Gastroesophageal sphincter (tissue), 4 donors: Measurements from ENCODE around the gene KRTAP3-2. TPM values are rescaled to one million over a fixed set of nuclear protein-coding genes. Genes with fewer than 3 reads are reported as not detected.

Experiments
- ATAC-seq: fragments of 150-250 bp; one replicate; pipeline ENCODE4 v1.9.1; 2016; ENCODE audit warnings: mild to moderate bottlenecking, moderate library complexity
- H3K27ac ChIP-seq, 4 donors: fragments of 200-600 bp; sonication (generic) in 3 of 4; 1 replicate in 3 of 4; 2 replicates in 1 of 4; pipeline ENCODE4 v1.5.1; 2016 to 2019
- H3K27me3 ChIP-seq: fragments of 200-600 bp; sonication (generic); one replicate; pipeline ENCODE4 v1.5.1; 2019
- H3K36me3 ChIP-seq, 2 donors: fragments of 200-600 bp; sonication (generic); one replicate each; pipeline ENCODE4 v1.5.1; 2019; ENCODE audit warnings: control low read depth in 1 of 2
- H3K4me1 ChIP-seq, 3 donors: fragments of 200-600 bp; sonication (generic); 1 replicate in 2 of 3; 2 replicates in 1 of 3; pipeline ENCODE4 v1.5.1; 2016 to 2019; ENCODE audit warnings: control low read depth in 2 of 3
- H3K4me3 ChIP-seq, 2 donors: fragments of 200-600 bp; sonication (generic); one replicate each; pipeline ENCODE4 v1.5.1; 2019; ENCODE audit warnings: mild to moderate bottlenecking in 1 of 2, moderate library complexity in 1 of 2
- H3K9me3 ChIP-seq, 3 donors: fragments of 200-600 bp; sonication (generic); one replicate each; pipeline ENCODE4 v1.5.1; 2017 to 2019; ENCODE audit warnings: control low read depth in 2 of 3
- EP300 ChIP-seq: sonication (generic); formaldehyde crosslinking; IDR thresholded peaks from one replicate; pipeline ENCODE4 v1.6.1; 2017; ENCODE audit warnings: antibody characterized with exemption, mild to moderate bottlenecking
- POLR2A ChIP-seq, 2 donors: fragments of 450-650 bp; IDR thresholded peaks; one replicate each; pipeline ENCODE4 v1.6.1; 2017; ENCODE audit warnings: antibody characterized with exemption in 2 of 2, mild to moderate bottlenecking in 2 of 2, moderate library complexity in 1 of 2
- POLR2AphosphoS5 ChIP-seq: sonication (generic); formaldehyde crosslinking; IDR thresholded peaks from one replicate; pipeline ENCODE4 v1.6.1; 2017; ENCODE audit warnings: antibody characterized with exemption
- WGBS, 2 donors: methylation state at CpG; one replicate each; pipeline ENCODE4 v1.1.5; 2018; ENCODE audit warnings: low coverage in 1 of 2; 5-methylcytosine and 5-hydroxymethylcytosine counted together
- total RNA-seq, 4 donors: library from RNA; depleted of rRNA; stranded (reverse); fragments of >200 nt; gene quantifications; one replicate each; pipeline ENCODE4 v1.1.0, GENCODE V29; 2016
- TF ChIP-seq, protein P1 (sequence below), 4 experiments: fragments of 200-600 bp in 2 of 4; fragments of 450-650 bp in 2 of 4; sonication (generic) in 1 of 4; IDR thresholded peaks; one replicate each; pipeline ENCODE4 v1.5.1; 2017 to 2019; ENCODE audit warnings: antibody characterized with exemption in 4 of 4, mild to moderate bottlenecking in 2 of 4, moderate library complexity in 2 of 4

Gene KRTAP3-2
- total RNA-seq, 4 donors from 2014 or later = not detected

DNA sequence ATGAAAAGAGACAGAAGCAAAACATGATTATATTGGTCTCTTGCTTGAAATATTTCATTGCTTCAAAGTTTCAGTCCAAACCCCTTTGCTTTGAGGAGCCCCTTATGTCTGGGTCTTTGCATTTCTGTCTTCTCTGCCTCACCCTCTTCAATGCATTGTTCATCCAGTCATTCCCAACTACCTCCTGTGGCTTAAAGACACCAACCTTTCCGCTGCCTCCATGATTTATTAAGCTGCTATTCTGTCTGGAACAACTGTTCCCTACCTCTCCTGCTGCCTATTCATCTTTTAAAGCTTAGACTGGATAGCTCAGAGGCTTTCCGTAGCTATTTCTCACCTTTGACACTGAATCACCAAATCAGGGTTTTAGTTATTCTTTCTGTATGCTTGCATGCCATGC is 2.3 kb downstream of the KRTAP3-2 start:
- peaks cover 45% of the 10 kb centered on the region for H3K27me3 ChIP-seq
- no peak for TF ChIP-seq EP300
- no peak for TF ChIP-seq POLR2A (IDR thresholded peaks at IDR 0.05)
- TF ChIP-seq, protein P1, sequence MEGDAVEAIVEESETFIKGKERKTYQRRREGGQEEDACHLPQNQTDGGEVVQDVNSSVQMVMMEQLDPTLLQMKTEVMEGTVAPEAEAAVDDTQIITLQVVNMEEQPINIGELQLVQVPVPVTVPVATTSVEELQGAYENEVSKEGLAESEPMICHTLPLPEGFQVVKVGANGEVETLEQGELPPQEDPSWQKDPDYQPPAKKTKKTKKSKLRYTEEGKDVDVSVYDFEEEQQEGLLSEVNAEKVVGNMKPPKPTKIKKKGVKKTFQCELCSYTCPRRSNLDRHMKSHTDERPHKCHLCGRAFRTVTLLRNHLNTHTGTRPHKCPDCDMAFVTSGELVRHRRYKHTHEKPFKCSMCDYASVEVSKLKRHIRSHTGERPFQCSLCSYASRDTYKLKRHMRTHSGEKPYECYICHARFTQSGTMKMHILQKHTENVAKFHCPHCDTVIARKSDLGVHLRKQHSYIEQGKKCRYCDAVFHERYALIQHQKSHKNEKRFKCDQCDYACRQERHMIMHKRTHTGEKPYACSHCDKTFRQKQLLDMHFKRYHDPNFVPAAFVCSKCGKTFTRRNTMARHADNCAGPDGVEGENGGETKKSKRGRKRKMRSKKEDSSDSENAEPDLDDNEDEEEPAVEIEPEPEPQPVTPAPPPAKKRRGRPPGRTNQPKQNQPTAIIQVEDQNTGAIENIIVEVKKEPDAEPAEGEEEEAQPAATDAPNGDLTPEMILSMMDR (IDR thresholded peaks at IDR 0.05) = no peak
- TF ChIP-seq POLR2AphosphoS5 = no peak
- no peak overlapping the region for H3K27ac ChIP-seq
- no peak for ATAC-seq
- WGBS, 2 donors = 49 to 62% methylated on average over 2 of the region's 2 CpGs
- H3K9me3 ChIP-seq = no peaks in the 10 kb centered on the region
- no peaks in the 10 kb centered on the region for H3K36me3 ChIP-seq
- H3K4me1 ChIP-seq = no peaks in the 10 kb centered on the region
- H3K4me3 ChIP-seq = no peak overlapping the region

DNA sequence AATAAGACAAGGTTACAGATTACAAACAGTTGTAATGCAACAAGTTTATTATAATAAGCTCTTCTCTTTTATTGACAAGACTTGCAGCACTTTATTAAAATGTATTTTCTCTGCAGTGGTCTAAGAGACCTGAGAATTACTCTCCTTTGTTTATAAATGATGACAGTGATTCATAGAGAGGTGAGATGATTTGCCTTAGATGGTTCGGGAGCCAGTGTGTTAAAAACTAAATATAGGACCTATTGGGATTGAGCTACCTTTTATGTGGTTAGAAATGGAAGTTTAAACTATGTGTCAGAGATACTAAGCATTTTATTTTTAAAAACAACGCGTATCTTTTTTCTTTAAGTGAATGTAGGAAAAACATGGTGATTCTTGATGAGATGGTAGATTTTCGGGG is 2.9 kb downstream of the KRTAP3-2 start:
- H3K9me3 ChIP-seq = no peaks in the 10 kb centered on the region
- no peak for ATAC-seq
- 45 to 57% methylated on average over 4 of the region's 4 CpGs for WGBS, 2 donors
- peaks cover 50% of the 10 kb centered on the region for H3K27me3 ChIP-seq
- TF ChIP-seq POLR2AphosphoS5 (no peak), POLR2A (IDR thresholded peaks at IDR 0.05) (no peak), EP300 (no peak)
- TF ChIP-seq, protein P1 (IDR thresholded peaks at IDR 0.05) = no peak
- no peaks in the 10 kb centered on the region for H3K36me3 ChIP-seq
- no peak overlapping the region for H3K4me3 ChIP-seq
- no peaks in the 10 kb centered on the region for H3K4me1 ChIP-seq
- no peak overlapping the region for H3K27ac ChIP-seq

DNA sequence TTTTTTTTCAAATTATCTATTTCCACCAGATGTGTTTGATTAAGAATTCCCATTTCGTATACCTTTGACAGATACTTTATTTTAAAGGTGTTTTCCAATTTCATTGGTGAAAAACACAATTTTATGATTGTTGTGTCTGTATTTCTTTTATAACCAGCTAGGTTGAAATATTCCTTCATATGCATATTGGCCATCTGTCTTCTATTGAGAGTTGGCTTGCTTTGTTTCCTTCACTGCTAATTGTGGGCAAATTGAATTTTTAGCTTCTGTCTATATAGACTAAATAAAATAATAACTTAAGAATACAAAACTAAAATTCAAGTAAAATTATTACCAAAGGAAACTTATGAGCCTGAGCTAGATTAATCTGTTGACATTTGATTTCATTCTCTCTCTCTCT is 4.6 kb downstream of the KRTAP3-2 start:
- 40 to 63% methylated on average over 1 of the region's 1 CpG for WGBS, 2 donors
- Histone ChIP-seq H3K27ac (no peak overlapping the region), H3K36me3 (no peaks in the 10 kb centered on the region), H3K4me1 (no peaks in the 10 kb centered on the region), H3K9me3 (no peaks in the 10 kb centered on the region), H3K4me3 (no peak overlapping the region), H3K27me3 (peaks cover 53% of the 10 kb centered on the region)
- ATAC-seq = no peak
- TF ChIP-seq POLR2A (IDR thresholded peaks at IDR 0.05) (no peak), POLR2AphosphoS5 (no peak), EP300 (no peak)
- TF ChIP-seq, protein P1 (IDR thresholded peaks at IDR 0.05) = no peak

DNA sequence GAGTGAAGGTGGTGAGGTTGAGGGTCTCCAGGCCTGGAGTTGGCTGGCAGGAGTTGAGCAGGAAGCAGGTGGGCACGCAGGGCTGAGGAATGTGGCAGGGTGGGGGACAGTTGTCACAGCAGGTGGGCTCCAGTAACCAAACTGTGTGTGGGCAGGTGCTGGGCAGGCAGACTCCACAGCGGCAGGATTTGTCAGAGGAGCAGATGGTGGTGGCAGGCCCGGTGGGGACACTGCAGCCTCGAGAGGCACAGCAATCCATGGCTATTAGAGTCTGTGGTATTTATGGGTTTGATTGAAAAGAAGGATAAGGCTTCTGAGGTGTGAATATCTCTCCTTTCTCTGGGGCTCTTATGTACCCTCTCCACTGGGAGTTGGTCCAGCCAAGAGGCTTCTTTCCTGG is 5.9 kb downstream of the KRTAP3-2 start, which contains the start of gene KRTAP3-3:
KRTAP3-3 (minus strand) TSS at position 326 of the 400 bp plus-strand sequence; CDS start at position 259, 67 bp downstream.
- no peak for ATAC-seq
- Histone ChIP-seq H3K4me1 (no peaks in the 10 kb centered on the region), H3K4me3 (no peak within 1 kb of the TSS), H3K9me3 (no peaks in the 10 kb centered on the region), H3K36me3 (no peaks in the 10 kb centered on the region), H3K27me3 (peaks cover 41% of the 10 kb centered on the region), H3K27ac (no peak within 1 kb of the TSS)
- no peak for TF ChIP-seq POLR2A (IDR thresholded peaks at IDR 0.05)
- TF ChIP-seq EP300 = no peak
- TF ChIP-seq, protein P1 (IDR thresholded peaks at IDR 0.05) = no peak
- no peak for TF ChIP-seq POLR2AphosphoS5
- WGBS, 2 donors = 15 to 58% methylated on average over 3 to 4 of the region's 4 CpGs

DNA sequence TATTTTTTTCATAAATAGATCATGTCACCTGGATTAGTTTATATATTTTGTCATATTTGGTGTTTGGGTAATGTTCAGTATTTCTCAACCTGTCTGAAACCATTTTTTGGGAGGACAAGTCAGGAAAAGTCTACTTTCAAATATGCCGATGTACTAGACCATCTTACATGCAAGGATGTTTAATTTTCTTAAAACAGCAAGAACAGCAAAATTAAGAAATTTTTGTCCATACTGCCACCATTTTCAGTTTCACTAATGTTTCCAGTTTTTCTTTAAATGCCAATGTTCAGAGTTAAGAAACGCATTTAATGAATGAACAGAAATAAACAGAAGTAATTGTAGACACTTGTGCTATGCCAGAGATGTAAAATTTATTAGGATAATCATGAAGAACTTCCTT is 6.6 kb downstream of the KRTAP3-2 start:
- no peak for ATAC-seq
- no peaks in the 10 kb centered on the region for H3K9me3 ChIP-seq
- H3K36me3 ChIP-seq = no peaks in the 10 kb centered on the region
- no peak overlapping the region for H3K27ac ChIP-seq
- H3K4me3 ChIP-seq = no peak overlapping the region
- no peaks in the 10 kb centered on the region for H3K4me1 ChIP-seq
- 75 to 85% methylated on average over 2 of the region's 2 CpGs for WGBS, 2 donors
- no peak for TF ChIP-seq EP300
- no peak for TF ChIP-seq POLR2AphosphoS5
- TF ChIP-seq, protein P1 (IDR thresholded peaks at IDR 0.05) = no peak
- no peak for TF ChIP-seq POLR2A (IDR thresholded peaks at IDR 0.05)
- peaks cover 41% of the 10 kb centered on the region for H3K27me3 ChIP-seq
